Neural cell (in vitro differentiated cells): ENCODE data around the gene DNMT3A. TPM values are rescaled to one million over a fixed set of nuclear protein-coding genes. Genes with fewer than 3 reads are reported as not detected.

Experiments
- H2AFZ ChIP-seq: fragments of 200-600, 300-800 bp; sonication (generic), shearing (Covaris generic); 2 replicates; pipeline ENCODE4 v1.6.0; 2014; ENCODE audit warnings: low read depth, mild to moderate bottlenecking, antibody characterized with exemption, low read length, moderate library complexity
- H3F3A ChIP-seq: fragments of 200-600 bp; shearing (Covaris generic); 2 replicates; pipeline ENCODE4 v1.6.1; 2016; ENCODE audit warnings: mild to moderate bottlenecking, moderate library complexity, mixed read lengths, antibody characterized with exemption, low read length; ENCODE audit not compliant: insufficient read depth, poor library complexity, severe bottlenecking
- H3K27ac ChIP-seq: fragments of 200-600, 300-800 bp; sonication (generic), shearing (Covaris generic); 2 replicates; pipeline ENCODE4 v1.5.1; 2014; ENCODE audit warnings: mild to moderate bottlenecking, low read length, moderate library complexity
- H3K27me3 ChIP-seq: fragments of 300-800, 200-600 bp; sonication (generic), shearing (Covaris generic); 2 replicates; pipeline ENCODE4 v1.6.0; 2014; ENCODE audit warnings: mild to moderate bottlenecking, low read depth, low read length, moderate library complexity; ENCODE audit not compliant: insufficient read depth
- H3K36me3 ChIP-seq: fragments of 300-800, 200-600 bp; sonication (generic), shearing (Covaris generic); 2 replicates; pipeline ENCODE4 v1.5.1; 2014; ENCODE audit warnings: mild to moderate bottlenecking, antibody characterized with exemption, low read length, moderate library complexity; ENCODE audit not compliant: insufficient read depth
- H3K4me2 ChIP-seq: fragments of 300-800, 200-600 bp; sonication (generic), shearing (Covaris generic); 2 replicates; pipeline ENCODE4 v1.6.0; 2014; ENCODE audit warnings: mild to moderate bottlenecking, low read length
- H3K4me3 ChIP-seq: fragments of 300-800, 200-600 bp; sonication (generic), shearing (Covaris generic); 2 replicates; pipeline ENCODE4 v1.5.1; 2014; ENCODE audit warnings: mild to moderate bottlenecking, low read length, moderate library complexity
- H3K79me2 ChIP-seq: fragments of 200-600 bp; shearing (Covaris generic); replicated peaks from 2 replicates; pipeline ENCODE4 v1.6.0; 2014; ENCODE audit warnings: mild to moderate bottlenecking, low read length, moderate library complexity; ENCODE audit not compliant: insufficient read depth
- H3K9ac ChIP-seq: fragments of 300-800, 200-600 bp; sonication (generic), shearing (Covaris generic); 2 replicates; pipeline ENCODE4 v1.6.1; 2016; ENCODE audit warnings: mild to moderate bottlenecking, low read length, mixed read lengths
- H3K9me2 ChIP-seq: fragments of 200-600 bp; shearing (Covaris generic); 2 replicates; pipeline ENCODE4 v1.6.1; 2016; ENCODE audit warnings: mild to moderate bottlenecking, low read length, mixed read lengths; ENCODE audit not compliant: insufficient read depth
- H3K9me3 ChIP-seq: fragments of 200-600, 300-800 bp; sonication (generic), shearing (Covaris generic); 2 replicates; pipeline ENCODE4 v1.6.1; 2016; ENCODE audit warnings: mild to moderate bottlenecking, mixed run types, low read length, moderate library complexity, mixed read lengths
- H4K20me1 ChIP-seq: fragments of 200-600 bp; shearing (Covaris generic); 2 replicates; pipeline ENCODE4 v1.6.1; 2016; ENCODE audit warnings: mild to moderate bottlenecking, mixed run types; ENCODE audit not compliant: insufficient read depth
- CTCF ChIP-seq: fragments of 450-650 bp; IDR thresholded peaks from 2 replicates; pipeline ENCODE4 v1.5.1; 2014; ENCODE audit warnings: antibody characterized with exemption, mild to moderate bottlenecking, moderate library complexity; ENCODE audit not compliant: poor library complexity, severe bottlenecking
- EP300 ChIP-seq: fragments of 450-650 bp; conservative IDR thresholded peaks from 2 replicates; pipeline ENCODE4 v1.6.1; 2014; ENCODE audit warnings: antibody characterized with exemption, mild to moderate bottlenecking, moderate library complexity; ENCODE audit not compliant: poor library complexity, severe bottlenecking
- EZH2 ChIP-seq: fragments of 200-600, 300-800 bp; shearing (Covaris generic), sonication (generic); IDR thresholded peaks from 2 replicates; pipeline ENCODE4 v1.6.1; 2014; ENCODE audit warnings: antibody characterized with exemption, low read length, borderline replicate concordance, mild to moderate bottlenecking; ENCODE audit not compliant: insufficient read depth, poor library complexity, severe bottlenecking
- MXI1 ChIP-seq: fragments of 450-650 bp; conservative IDR thresholded peaks from 2 replicates; pipeline ENCODE4 v1.6.1; 2014; ENCODE audit warnings: antibody characterized with exemption, mild to moderate bottlenecking; ENCODE audit not compliant: poor library complexity, severe bottlenecking
- POLR2AphosphoS5 ChIP-seq: IDR thresholded peaks from 2 replicates; pipeline ENCODE4 v1.6.1; 2012
- RAD21 ChIP-seq: fragments of 450-650 bp; conservative IDR thresholded peaks from 2 replicates; pipeline ENCODE4 v1.6.1; 2014; ENCODE audit warnings: antibody characterized with exemption, mild to moderate bottlenecking, moderate library complexity
- SMC3 ChIP-seq: fragments of 450-650 bp; conservative IDR thresholded peaks from 2 replicates; pipeline ENCODE4 v1.6.1; 2014; ENCODE audit warnings: antibody characterized with exemption, mild to moderate bottlenecking, moderate library complexity; ENCODE audit not compliant: poor library complexity
- TAF1 ChIP-seq: IDR thresholded peaks from 2 replicates; pipeline ENCODE4 v1.6.1; 2012; ENCODE audit warnings: low read depth
- polyA plus RNA-seq: library from polyadenylated mRNA; depleted of rRNA; stranded (reverse); fragments of >200 nt; gene quantifications from 2 replicates; pipeline ENCODE4 v1.2.3, GENCODE V29; 2014
- TF ChIP-seq, protein P1 (sequence below): IDR thresholded peaks from 2 replicates; pipeline ENCODE4 v1.6.1; 2012; ENCODE audit warnings: borderline replicate concordance

DNMT3A gene
- polyA plus RNA-seq, 1 donor from 2014 or later, result 33.0 TPM

- Histone ChIP-seq H3K79me2 (no peaks in the 10 kb centered on the region), H3K27me3 (no peaks in the 10 kb centered on the region), H3K9me3 (no peaks in the 10 kb centered on the region), H3K4me3 (no peak overlapping the region), H3K36me3 (no peaks in the 10 kb centered on the region), H2AFZ (no peak overlapping the region), H3K9ac (no peak overlapping the region), H3F3A (no peaks in the 10 kb centered on the region), H3K4me2 (no peak overlapping the region), H4K20me1 (no peaks in the 10 kb centered on the region), H3K27ac (no peak overlapping the region), H3K9me2 (no peaks in the 10 kb centered on the region)
- TF ChIP-seq RAD21, result no peak
- TF ChIP-seq CTCF, result no peak
- no peak for TF ChIP-seq SMC3
- no peak for TF ChIP-seq TAF1
- no peak for TF ChIP-seq EZH2
- TF ChIP-seq, protein P1, sequence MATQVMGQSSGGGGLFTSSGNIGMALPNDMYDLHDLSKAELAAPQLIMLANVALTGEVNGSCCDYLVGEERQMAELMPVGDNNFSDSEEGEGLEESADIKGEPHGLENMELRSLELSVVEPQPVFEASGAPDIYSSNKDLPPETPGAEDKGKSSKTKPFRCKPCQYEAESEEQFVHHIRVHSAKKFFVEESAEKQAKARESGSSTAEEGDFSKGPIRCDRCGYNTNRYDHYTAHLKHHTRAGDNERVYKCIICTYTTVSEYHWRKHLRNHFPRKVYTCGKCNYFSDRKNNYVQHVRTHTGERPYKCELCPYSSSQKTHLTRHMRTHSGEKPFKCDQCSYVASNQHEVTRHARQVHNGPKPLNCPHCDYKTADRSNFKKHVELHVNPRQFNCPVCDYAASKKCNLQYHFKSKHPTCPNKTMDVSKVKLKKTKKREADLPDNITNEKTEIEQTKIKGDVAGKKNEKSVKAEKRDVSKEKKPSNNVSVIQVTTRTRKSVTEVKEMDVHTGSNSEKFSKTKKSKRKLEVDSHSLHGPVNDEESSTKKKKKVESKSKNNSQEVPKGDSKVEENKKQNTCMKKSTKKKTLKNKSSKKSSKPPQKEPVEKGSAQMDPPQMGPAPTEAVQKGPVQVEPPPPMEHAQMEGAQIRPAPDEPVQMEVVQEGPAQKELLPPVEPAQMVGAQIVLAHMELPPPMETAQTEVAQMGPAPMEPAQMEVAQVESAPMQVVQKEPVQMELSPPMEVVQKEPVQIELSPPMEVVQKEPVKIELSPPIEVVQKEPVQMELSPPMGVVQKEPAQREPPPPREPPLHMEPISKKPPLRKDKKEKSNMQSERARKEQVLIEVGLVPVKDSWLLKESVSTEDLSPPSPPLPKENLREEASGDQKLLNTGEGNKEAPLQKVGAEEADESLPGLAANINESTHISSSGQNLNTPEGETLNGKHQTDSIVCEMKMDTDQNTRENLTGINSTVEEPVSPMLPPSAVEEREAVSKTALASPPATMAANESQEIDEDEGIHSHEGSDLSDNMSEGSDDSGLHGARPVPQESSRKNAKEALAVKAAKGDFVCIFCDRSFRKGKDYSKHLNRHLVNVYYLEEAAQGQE, result no peak
Observed at GRCh38 chr2:25222477-25223121, 119.1 kb downstream of the DNMT3A start.

GRCh38 chr2:25221579-25221978, 120.1 kb downstream of the DNMT3A start:
- Histone ChIP-seq H3K9me2 (no peaks in the 10 kb centered on the region), H3K9me3 (no peaks in the 10 kb centered on the region), H3K79me2 (no peaks in the 10 kb centered on the region), H3K4me2 (no peak overlapping the region), H3K4me3 (no peak overlapping the region), H3F3A (no peaks in the 10 kb centered on the region), H3K27me3 (no peaks in the 10 kb centered on the region), H4K20me1 (no peaks in the 10 kb centered on the region), H2AFZ (no peak overlapping the region), H3K36me3 (no peaks in the 10 kb centered on the region), H3K27ac (no peak overlapping the region), H3K9ac (no peak overlapping the region)
- TF ChIP-seq POLR2AphosphoS5, result no peak
- no peak for TF ChIP-seq EZH2
- TF ChIP-seq, protein P1, result no peak
- no peak for TF ChIP-seq EP300
- no peak for TF ChIP-seq RAD21
- no peak for TF ChIP-seq CTCF
- no peak for TF ChIP-seq MXI1
- TF ChIP-seq SMC3, result no peak
- no peak for TF ChIP-seq TAF1
